PC-3 (cell line): ENCODE measurements around the gene TNFSF10.

Source experiments
- CTCF ChIP-seq: fragments of 300-600 bp; sonication (generic); conservative IDR thresholded peaks from 2 replicates; pipeline ENCODE4 v1.5.1; 2017; ENCODE audit warnings: antibody characterized with exemption, low read depth, mild to moderate bottlenecking, low read length
- EZH2phosphoT487 ChIP-seq: fragments of 300-600 bp; sonication (generic); IDR thresholded peaks from 2 replicates; pipeline ENCODE4 v1.6.1; 2018; ENCODE audit warnings: mild to moderate bottlenecking, antibody characterized with exemption, low read length, borderline replicate concordance

GRCh38 chr3:172542999-172543398 lies 19.8 kb upstream of the TNFSF10 start:
- TF ChIP-seq CTCF (no peak), EZH2phosphoT487 (no peak)
